Adipocyte (in vitro differentiated cells): ENCODE results near the gene CIRBP.

ENCODE experiments used
- DNase-seq: peaks from one replicate; pipeline ENCODE4 v3.0.0-alpha.2; 2015; ENCODE audit warnings: low read depth
- H3K27me3 ChIP-seq: replicated peaks from 2 replicates; pipeline ENCODE4 v1.7.0; 2013; ENCODE audit warnings: mild to moderate bottlenecking, low read length, moderate library complexity; ENCODE audit not compliant: control insufficient read depth, insufficient read depth
- H3K36me3 ChIP-seq: 2 replicates; pipeline ENCODE4 v1.7.0; 2013; ENCODE audit warnings: low read length, mild to moderate bottlenecking, moderate library complexity; ENCODE audit not compliant: control insufficient read depth, insufficient read depth, severe bottlenecking
- H3K4me1 ChIP-seq: 2 replicates; pipeline ENCODE4 v1.7.0; 2013; ENCODE audit warnings: mild to moderate bottlenecking, low read length, moderate library complexity; ENCODE audit not compliant: control insufficient read depth, insufficient read depth
- H3K4me3 ChIP-seq: 2 replicates; pipeline ENCODE4 v1.7.0; 2013; ENCODE audit warnings: mild to moderate bottlenecking, low read length, moderate library complexity
- H3K9ac ChIP-seq: 2 replicates; pipeline ENCODE4 v1.7.0; 2013; ENCODE audit warnings: mild to moderate bottlenecking, low read length, moderate library complexity
- H3K9me3 ChIP-seq: 2 replicates; pipeline ENCODE4 v1.7.0; 2013; ENCODE audit warnings: mild to moderate bottlenecking, low read length, moderate library complexity; ENCODE audit not compliant: control insufficient read depth

CIRBP gene

DNA sequence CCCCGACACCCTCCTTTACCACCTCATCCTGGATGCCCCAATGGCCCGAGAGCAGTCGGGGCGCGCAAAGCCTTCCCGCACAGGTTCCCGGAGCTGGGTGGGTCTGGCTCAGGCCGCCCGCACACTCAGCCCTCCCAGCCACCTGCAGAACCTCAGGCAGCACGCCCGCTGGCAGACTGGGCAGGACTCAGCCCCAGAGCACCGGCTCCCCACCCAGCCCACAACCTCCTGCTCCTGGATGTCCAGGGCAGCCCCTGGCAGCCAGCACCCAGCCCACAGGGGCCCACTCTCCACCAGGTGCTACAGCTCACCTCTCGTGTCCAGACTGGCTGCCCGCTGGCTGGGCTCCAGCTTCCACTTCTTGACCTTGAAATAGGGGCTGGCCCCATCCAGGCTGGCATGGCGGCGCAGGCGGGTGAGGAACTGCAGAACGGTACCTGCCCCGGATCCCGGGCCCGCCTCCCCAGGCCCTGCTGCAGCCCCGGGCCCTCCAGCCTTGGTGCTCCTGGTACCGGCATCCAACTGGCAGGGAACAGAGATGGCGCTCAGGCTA, 35.9 kb upstream of the CIRBP start:
- Histone ChIP-seq H3K27me3 (no peaks in the 10 kb centered on the region), H3K36me3 (no peaks in the 10 kb centered on the region), H3K4me3 (no peak overlapping the region), H3K4me1 (peaks cover 13% of the 10 kb centered on the region), H3K9ac (peak overlapping the region; percentile 22), H3K9me3 (no peaks in the 10 kb centered on the region)
- DNase-seq: no peak

- Histone ChIP-seq H3K36me3 (no peaks in the 10 kb centered on the region), H3K9ac (no peak overlapping the region), H3K4me3 (no peak overlapping the region), H3K9me3 (no peaks in the 10 kb centered on the region), H3K27me3 (no peaks in the 10 kb centered on the region), H3K4me1 (peaks cover 13% of the 10 kb centered on the region)
- no peak for DNase-seq
These were observed 34.8 kb upstream of the CIRBP start for GRCh38 chr19:1234051-1234954.

- Histone ChIP-seq H3K36me3 (no peaks in the 10 kb centered on the region), H3K9me3 (no peaks in the 10 kb centered on the region), H3K4me1 (peaks cover 17% of the 10 kb centered on the region), H3K9ac (no peak overlapping the region), H3K4me3 (no peak overlapping the region), H3K27me3 (no peaks in the 10 kb centered on the region)
- no peak for DNase-seq
These were observed 34.2 kb upstream of the CIRBP start for GRCh38 chr19:1234955-1235380.

GRCh38 chr19:1235625-1236538, 33.2 kb upstream of the CIRBP start:
- Histone ChIP-seq H3K9me3 (no peaks in the 10 kb centered on the region), H3K36me3 (no peaks in the 10 kb centered on the region), H3K4me1 (peaks cover 19% of the 10 kb centered on the region), H3K27me3 (no peaks in the 10 kb centered on the region), H3K4me3 (no peak overlapping the region), H3K9ac (peak overlapping the region; percentile 25)
- no peak for DNase-seq

- H3K4me3 ChIP-seq: peak overlapping the region; percentile 82
- no peaks in the 10 kb centered on the region for H3K9me3 ChIP-seq
- H3K9ac ChIP-seq: peak overlapping the region; percentile 81
- no peaks in the 10 kb centered on the region for H3K27me3 ChIP-seq
- H3K4me1 ChIP-seq: peaks cover 25% of the 10 kb centered on the region
- H3K36me3 ChIP-seq: no peaks in the 10 kb centered on the region
- no peak for DNase-seq
These were observed 32.6 kb upstream of the CIRBP start for GRCh38 chr19:1236576-1236975.

- peak; percentile 56 for DNase-seq
- peak overlapping the region; percentile 82 for H3K4me3 ChIP-seq
- H3K9ac ChIP-seq: peak overlapping the region; percentile 81
- H3K9me3 ChIP-seq: no peaks in the 10 kb centered on the region
- peaks cover 26% of the 10 kb centered on the region for H3K4me1 ChIP-seq
- no peaks in the 10 kb centered on the region for H3K27me3 ChIP-seq
- H3K36me3 ChIP-seq: no peaks in the 10 kb centered on the region
These were observed 32.0 kb upstream of the CIRBP start for GRCh38 chr19:1237027-1237659.

DNA sequence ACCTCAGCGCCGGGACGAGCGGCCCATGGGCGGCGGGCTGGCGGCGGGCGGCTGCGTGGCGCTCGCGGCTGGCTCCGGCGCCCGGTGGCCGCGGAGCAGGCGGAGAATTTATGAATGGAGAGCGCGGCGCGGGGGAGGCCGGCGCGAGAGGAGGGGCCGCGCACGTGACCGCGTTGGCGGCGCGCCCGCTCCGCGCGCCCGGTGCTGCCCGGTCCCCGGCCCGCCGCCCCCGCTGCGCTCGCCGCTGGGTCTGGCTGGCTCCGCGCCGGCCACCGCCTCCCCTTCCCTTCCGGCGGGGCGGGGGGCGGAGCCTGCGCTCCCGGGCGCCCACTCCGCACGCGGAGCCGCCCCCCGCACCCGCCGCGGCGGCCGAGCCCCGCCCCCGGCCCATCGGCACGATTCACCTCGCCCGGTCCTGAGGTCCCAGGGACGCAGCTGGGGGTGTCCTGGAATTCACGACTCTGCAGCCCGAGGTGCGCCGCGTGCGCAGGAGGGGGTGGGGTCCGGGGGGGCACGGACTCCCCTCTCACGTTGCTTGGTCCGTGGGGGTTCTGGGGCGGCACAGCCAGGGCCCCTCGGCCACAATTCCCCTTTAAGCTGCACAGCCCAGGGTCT, 31.3 kb upstream of the CIRBP start, which contains the start of gene CBARP:
Gene CBARP, minus strand, starts transcription at position 252 of the 615 bp plus-strand sequence. CDS start 1,905 bp downstream, outside the sequence.
- DNase-seq: peak; percentile 76
- Histone ChIP-seq H3K4me3 (peak within 1 kb of the TSS; percentile 82), H3K9ac (peak within 1 kb of the TSS; percentile 81), H3K36me3 (no peaks in the 10 kb centered on the region), H3K27me3 (no peaks in the 10 kb centered on the region), H3K9me3 (no peaks in the 10 kb centered on the region), H3K4me1 (peaks cover 26% of the 10 kb centered on the region)

DNA sequence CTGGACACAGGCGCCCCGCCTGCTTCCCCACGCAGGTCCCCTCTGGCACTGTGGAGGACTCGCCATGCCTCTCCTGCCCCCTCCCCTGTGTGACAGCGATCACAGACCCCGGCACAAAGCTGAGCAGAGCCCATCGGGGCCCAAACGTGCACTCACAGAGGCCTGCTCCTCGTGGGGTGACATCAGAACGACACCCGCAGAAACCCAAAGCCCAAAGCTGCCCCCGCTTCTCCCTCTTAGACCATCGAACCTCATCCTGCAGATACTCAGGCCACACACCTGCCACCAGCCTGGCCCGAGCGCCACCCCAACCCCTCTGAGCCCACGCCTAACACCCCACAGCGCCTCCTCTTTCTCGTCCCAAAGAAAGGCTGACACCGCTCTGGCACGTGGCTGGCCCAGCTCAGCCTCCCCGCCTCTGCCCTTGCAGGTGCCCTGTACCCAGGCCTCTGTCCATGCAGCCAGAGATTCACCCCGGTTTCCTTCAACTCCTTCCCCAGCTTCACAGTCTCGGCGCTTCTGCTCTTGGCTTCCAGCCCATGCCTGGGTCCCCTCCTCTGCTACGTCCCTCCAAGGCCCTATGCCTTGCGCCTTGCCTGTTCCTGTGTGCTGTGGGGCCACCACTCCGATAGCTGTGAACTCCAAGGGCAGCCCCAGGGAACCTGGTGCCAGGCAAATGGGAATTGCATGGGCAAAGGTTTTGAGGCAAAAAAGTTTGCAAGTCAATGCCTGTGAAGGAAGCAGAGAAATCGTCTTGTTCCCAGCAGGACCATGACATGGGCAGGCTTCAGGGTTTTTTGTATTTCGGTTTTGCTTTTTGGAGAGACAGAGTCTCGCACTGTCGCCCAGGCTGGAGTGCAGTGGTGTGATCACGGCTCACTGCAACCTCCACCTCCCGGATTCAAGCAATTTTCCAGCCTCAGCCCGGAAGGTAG, 30.5 kb upstream of the CIRBP start:
- no peak overlapping the region for H3K4me3 ChIP-seq
- no peak for DNase-seq
- no peak overlapping the region for H3K9ac ChIP-seq
- no peaks in the 10 kb centered on the region for H3K27me3 ChIP-seq
- H3K9me3 ChIP-seq: no peaks in the 10 kb centered on the region
- peaks cover 28% of the 10 kb centered on the region for H3K4me1 ChIP-seq
- H3K36me3 ChIP-seq: no peaks in the 10 kb centered on the region

- peak overlapping the region; percentile 62 for H3K9ac ChIP-seq
- no peak overlapping the region for H3K4me3 ChIP-seq
- no peak for DNase-seq
- H3K27me3 ChIP-seq: no peaks in the 10 kb centered on the region
- H3K4me1 ChIP-seq: peaks cover 35% of the 10 kb centered on the region
- no peaks in the 10 kb centered on the region for H3K9me3 ChIP-seq
- no peaks in the 10 kb centered on the region for H3K36me3 ChIP-seq
These were observed 29.7 kb upstream of the CIRBP start for GRCh38 chr19:1239420-1239795.
